ENCODE results near the gene SLC1A7. TPM values are rescaled to one million over a fixed set of nuclear protein-coding genes. Genes with fewer than 3 reads are reported as not detected.

The SLC1A7 gene
- total RNA-seq, result 10 to 100 TPM in 1 of 4 donors, 1 to 10 TPM in 2, not detected in 1; 4.7 to 12.8 (median 9.4) TPM

DNA sequence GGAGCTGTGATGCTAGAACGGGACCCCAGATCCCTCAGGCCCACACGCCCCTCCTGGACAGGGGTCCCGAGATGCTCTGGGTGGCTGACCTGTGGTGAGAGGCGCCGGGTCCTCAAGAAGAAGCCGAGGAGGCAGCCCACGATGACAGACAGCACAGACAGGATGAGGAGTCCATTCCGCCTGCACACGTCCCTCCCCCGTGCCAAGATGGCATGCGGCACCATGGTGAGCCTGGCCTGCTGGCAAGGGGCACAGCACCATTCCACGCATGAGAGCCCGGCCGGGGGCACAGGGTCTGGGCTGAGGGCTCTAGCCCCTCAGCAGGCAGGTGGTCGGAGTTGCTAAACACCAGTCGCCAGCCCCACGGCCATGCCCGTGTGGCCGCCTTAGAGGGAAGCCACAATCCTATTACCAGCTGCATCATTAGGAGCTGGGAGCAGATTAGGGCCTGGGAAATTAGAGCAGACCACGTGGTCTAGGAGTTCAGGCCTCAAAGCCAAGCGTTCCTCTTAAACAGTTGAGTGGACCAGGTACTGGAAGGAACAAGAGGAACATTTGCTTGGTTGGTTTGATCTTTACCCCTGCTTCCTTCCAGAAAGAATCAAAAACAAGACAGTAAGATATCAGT, at the start of gene SLC1A7:
SLC1A7 (minus strand) TSS at position 413 of the 628 bp plus-strand sequence; CDS start at position 224, 189 bp downstream.
- Histone ChIP-seq H3K27me3 (no peaks in the 10 kb centered on the region), H3K4me1 (peaks cover 0 to 16% (median 1%) of the 10 kb centered on the region in 4 donors), H3K4me3 (no peak within 1 kb of the TSS), H3K36me3 (no peaks in the 10 kb centered on the region), H3K27ac (no peak within 1 kb of the TSS), H3K9me3 (peaks cover 0 to 6% (median 0%) of the 10 kb centered on the region in 4 donors)
- DNase-seq, result peak in 1 of 3 donors; percentile 36
- TF ChIP-seq CTCF (IDR thresholded peaks at IDR 0.05) (no peak), POLR2A (IDR thresholded peaks at IDR 0.05) (no peak)

- no peak for DNase-seq
- no peak overlapping the region for H3K27ac ChIP-seq
- TF ChIP-seq POLR2A (IDR thresholded peaks at IDR 0.05) (no peak), CTCF (IDR thresholded peaks at IDR 0.05) (peak in 1 of 6 experiments; percentile 4)
Measured at GRCh38 chr1:53190210-53190611, 47.8 kb upstream of the SLC1A7 start.

DNA sequence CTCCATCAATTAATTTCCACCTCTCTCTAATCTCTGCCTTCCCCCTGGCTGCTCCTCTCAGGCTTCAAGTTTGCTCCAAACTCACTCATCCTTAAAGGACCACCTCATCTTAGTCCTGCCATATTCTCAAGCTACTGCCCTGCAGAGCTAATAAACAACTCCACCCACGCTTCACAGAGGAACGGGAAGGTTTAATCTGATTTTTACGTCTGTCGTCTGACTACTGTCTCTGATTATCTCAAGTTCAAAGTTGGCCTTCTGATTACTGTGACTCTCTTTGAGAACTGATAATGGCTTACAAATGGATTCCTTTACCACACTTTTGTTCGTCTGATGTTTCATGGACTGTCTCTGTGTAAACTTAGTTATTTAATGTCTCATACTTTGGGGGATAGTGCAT, 46.6 kb upstream of the SLC1A7 start:
- no peak overlapping the region for H3K4me3 ChIP-seq

More at GRCh38 chr1:53190210-53190611, 47.8 kb upstream of the SLC1A7 start:
- H3K4me1 ChIP-seq, result no peaks in the 10 kb centered on the region
- H3K36me3 ChIP-seq, result no peaks in the 10 kb centered on the region
- no peaks in the 10 kb centered on the region for H3K9me3 ChIP-seq
- H3K4me3 ChIP-seq, result no peak overlapping the region
- no peaks in the 10 kb centered on the region for H3K27me3 ChIP-seq

DNA sequence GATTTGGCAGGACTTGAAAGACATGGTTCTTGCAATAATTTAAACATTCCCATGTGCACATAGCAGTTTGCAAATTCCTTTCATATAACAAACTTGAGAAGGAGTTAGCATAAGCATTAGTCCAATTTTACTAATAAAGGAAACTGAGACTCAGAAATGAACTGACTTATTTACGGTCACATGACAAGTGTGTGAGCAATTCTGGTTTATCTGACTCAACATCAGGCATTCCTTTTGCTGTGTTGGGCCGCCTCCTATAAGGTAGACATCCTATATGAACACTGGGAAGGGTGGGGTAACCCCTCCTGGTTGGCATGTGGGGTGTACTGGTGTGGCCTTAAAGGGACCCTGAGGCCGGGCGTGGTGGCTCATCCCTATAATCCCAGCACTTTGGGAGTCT, 45.7 kb upstream of the SLC1A7 start:
- Histone ChIP-seq H3K4me3 (no peak overlapping the region), H3K9me3 (no peaks in the 10 kb centered on the region), H3K27ac (no peak overlapping the region), H3K27me3 (no peaks in the 10 kb centered on the region), H3K36me3 (no peaks in the 10 kb centered on the region), H3K4me1 (peaks cover 0 to 16% (median 0%) of the 10 kb centered on the region in 4 donors)
- TF ChIP-seq CTCF (IDR thresholded peaks at IDR 0.05) (no peak), POLR2A (IDR thresholded peaks at IDR 0.05) (no peak)
- no peak for DNase-seq

More for the DNA sequence above, 46.6 kb upstream of the SLC1A7 start:
- H3K27me3 ChIP-seq, result no peaks in the 10 kb centered on the region
- peaks cover 0 to 9% (median 0%) of the 10 kb centered on the region in 4 donors for H3K4me1 ChIP-seq
- H3K27ac ChIP-seq, result no peak overlapping the region
- no peak for DNase-seq
- no peaks in the 10 kb centered on the region for H3K9me3 ChIP-seq
- TF ChIP-seq CTCF (IDR thresholded peaks at IDR 0.05), result no peak
- no peak for TF ChIP-seq POLR2A (IDR thresholded peaks at IDR 0.05)
- H3K36me3 ChIP-seq, result no peaks in the 10 kb centered on the region

- Histone ChIP-seq H3K27ac (no peak overlapping the region), H3K4me1 (peaks cover 0 to 23% (median 0%) of the 10 kb centered on the region in 4 donors), H3K27me3 (no peaks in the 10 kb centered on the region), H3K36me3 (no peaks in the 10 kb centered on the region), H3K4me3 (no peak overlapping the region), H3K9me3 (no peaks in the 10 kb centered on the region)
- TF ChIP-seq POLR2A (IDR thresholded peaks at IDR 0.05), result no peak
- no peak for TF ChIP-seq CTCF (IDR thresholded peaks at IDR 0.05)
- DNase-seq, result no peak
Measured at GRCh38 chr1:53187401-53187800, 45.0 kb upstream of the SLC1A7 start.

Measured in Peyer's patch (tissue), 4 donors.